Breast epithelium (tissue), 3 donors: ENCODE data around the gene TFF3.

ENCODE experiments used
- POLR2A ChIP-seq: fragments of 450-650 bp; IDR thresholded peaks from one replicate; pipeline ENCODE4 v1.6.1; 2016; ENCODE audit warnings: antibody characterized with exemption, mild to moderate bottlenecking, moderate library complexity
- POLR2AphosphoS5 ChIP-seq, 3 donors: sonication (generic); formaldehyde crosslinking; IDR thresholded peaks; one replicate each; pipeline ENCODE4 v1.6.1; 2017; ENCODE audit warnings: antibody characterized with exemption in 3 of 3
- TF ChIP-seq, protein P1 (sequence below), 3 donors: fragments of 450-650 bp; IDR thresholded peaks; one replicate each; pipeline ENCODE4 v1.5.1; 2016 to 2017; ENCODE audit warnings: antibody characterized with exemption in 3 of 3, mild to moderate bottlenecking in 3 of 3, moderate library complexity in 3 of 3

DNA sequence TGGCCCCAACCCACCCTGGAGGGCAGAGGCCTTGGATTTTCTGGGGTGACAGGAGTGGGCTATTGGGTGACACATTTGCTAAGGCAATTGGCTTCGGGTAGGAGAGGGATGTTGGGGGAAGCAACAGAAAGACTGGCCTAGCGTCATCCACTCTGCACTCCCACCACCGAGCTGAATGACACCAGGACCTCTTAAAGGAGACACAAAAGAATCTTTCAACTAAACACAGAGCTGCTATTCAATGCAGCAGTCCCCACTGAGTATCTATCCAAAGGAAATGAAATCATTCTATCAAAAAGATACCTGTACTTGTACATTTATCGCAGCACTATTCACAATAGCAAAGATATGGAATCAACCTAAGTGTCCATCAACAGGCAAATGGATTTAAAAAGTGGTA is 29.4 kb upstream of the TFF3 start:
- TF ChIP-seq, protein P1, sequence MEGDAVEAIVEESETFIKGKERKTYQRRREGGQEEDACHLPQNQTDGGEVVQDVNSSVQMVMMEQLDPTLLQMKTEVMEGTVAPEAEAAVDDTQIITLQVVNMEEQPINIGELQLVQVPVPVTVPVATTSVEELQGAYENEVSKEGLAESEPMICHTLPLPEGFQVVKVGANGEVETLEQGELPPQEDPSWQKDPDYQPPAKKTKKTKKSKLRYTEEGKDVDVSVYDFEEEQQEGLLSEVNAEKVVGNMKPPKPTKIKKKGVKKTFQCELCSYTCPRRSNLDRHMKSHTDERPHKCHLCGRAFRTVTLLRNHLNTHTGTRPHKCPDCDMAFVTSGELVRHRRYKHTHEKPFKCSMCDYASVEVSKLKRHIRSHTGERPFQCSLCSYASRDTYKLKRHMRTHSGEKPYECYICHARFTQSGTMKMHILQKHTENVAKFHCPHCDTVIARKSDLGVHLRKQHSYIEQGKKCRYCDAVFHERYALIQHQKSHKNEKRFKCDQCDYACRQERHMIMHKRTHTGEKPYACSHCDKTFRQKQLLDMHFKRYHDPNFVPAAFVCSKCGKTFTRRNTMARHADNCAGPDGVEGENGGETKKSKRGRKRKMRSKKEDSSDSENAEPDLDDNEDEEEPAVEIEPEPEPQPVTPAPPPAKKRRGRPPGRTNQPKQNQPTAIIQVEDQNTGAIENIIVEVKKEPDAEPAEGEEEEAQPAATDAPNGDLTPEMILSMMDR (IDR thresholded peaks at IDR 0.05) = no peak
- TF ChIP-seq POLR2A (no peak), POLR2AphosphoS5 (IDR thresholded peaks at IDR 0.05) (no peak)
